ENCODE data around the gene DDX20. TPM values are rescaled to one million over a fixed set of nuclear protein-coding genes. Genes with fewer than 3 reads are reported as not detected.

DDX20 gene
- total and polyA plus RNA-seq, 2 of the 8 experiments (the other 6 are each of a cell fraction or from before 2014, with no cell fraction given) = 7.5 to 24.7 TPM

DNA sequence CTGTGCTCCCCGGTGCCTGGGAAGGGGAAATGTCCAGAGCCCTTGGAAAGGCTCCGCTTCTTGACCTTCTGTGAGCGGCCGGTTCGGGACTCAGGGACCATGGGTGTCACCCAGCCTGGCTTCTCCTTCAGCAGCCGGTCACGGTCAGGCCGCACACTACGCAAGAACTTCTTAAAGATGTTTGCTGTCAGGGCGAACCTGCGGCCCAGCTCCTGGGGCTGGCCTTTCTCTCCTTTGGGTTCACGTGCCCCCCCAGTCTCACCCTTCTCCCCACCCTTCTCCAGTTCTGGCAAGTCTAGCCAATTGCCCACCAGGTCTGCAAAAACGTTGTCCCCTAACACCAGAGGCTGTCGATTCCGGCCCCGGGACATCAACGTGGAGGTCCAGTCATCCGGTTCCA lies 28.6 kb upstream of the DDX20 start:
- Histone ChIP-seq H3K4me2 (ENCODE audit: insufficient read depth in 1 of 2, low read depth in 2 of 2, low read length in 2 of 2) (no peak overlapping the region), H3K56ac (replicated peaks; ENCODE audit: insufficient read length, low read depth, low read length) (no peak overlapping the region), H2BK20ac (ENCODE audit: low read length) (no peak overlapping the region), H3K4me1 (replicated peaks in 1 of 4; ENCODE audit: control insufficient read depth in 3 of 4, insufficient read depth in 4 of 4, low read length in 3 of 4) (peaks cover 0 to 20% (median 8%) of the 10 kb centered on the region in 4 experiments; a peak in 5 of 7 replicates), H3K79me1 (ENCODE audit: low read depth, low read length) (peaks cover 11% of the 10 kb centered on the region), H2BK5ac (ENCODE audit: low read depth, low read length) (no peak overlapping the region), H3K27ac (ENCODE audit: low read depth, low read length) (no peak overlapping the region), H3K4me3 (ENCODE audit: extremely low read depth in 1 of 4, insufficient read depth in 2 of 4, low read depth in 3 of 4, low read length in 4 of 4) (no peak overlapping the region), H3K14ac (ENCODE audit: insufficient read length) (no peak overlapping the region), H4K20me1 (replicated peaks in 1 of 2; ENCODE audit: control insufficient read depth in 1 of 2, insufficient read depth in 2 of 2, low read length in 2 of 2) (peaks cover 3 to 5% of the 10 kb centered on the region in 2 experiments), H4K5ac (ENCODE audit: insufficient read length, low read depth, low read length) (no peak overlapping the region), H3K36me3 (ENCODE audit: control insufficient read depth in 2 of 4, insufficient read depth in 4 of 4, low read length in 3 of 4) (peaks cover 0 to 4% (median 2%) of the 10 kb centered on the region in 4 experiments; a peak in 3 of 8 replicates), H4K8ac (ENCODE audit: extremely low read depth, insufficient read depth, low read length) (no peak overlapping the region), H2BK15ac (ENCODE audit: low read length) (no peak overlapping the region), H4K91ac (replicated peaks; ENCODE audit: insufficient read length, low read length) (no peak overlapping the region), H2AK5ac (ENCODE audit: low read depth, low read length) (no peak overlapping the region), H3K79me2 (ENCODE audit: control insufficient read depth in 1 of 2, insufficient read depth in 2 of 2, low read length in 2 of 2) (peaks cover 0 to 18% of the 10 kb centered on the region in 2 experiments; a peak in 2 of 4 replicates), H2BK12ac (ENCODE audit: low read depth, low read length) (no peak overlapping the region), H3K9me3 (ENCODE audit: insufficient read depth in 2 of 2, low read depth in 1 of 2, low read length in 1 of 2) (no peaks in the 10 kb centered on the region), H3K9ac (replicated peaks in 1 of 4; ENCODE audit: extremely low read depth in 1 of 4, low read depth in 3 of 4, low read length in 3 of 4) (no peak overlapping the region), H2BK120ac (replicated peaks; ENCODE audit: low read depth, low read length) (no peak overlapping the region), H3K23me2 (ENCODE audit: low read depth, low read length) (no peaks in the 10 kb centered on the region; the same call in 1 of the 2 replicates), H3K23ac (ENCODE audit: insufficient read length) (no peak overlapping the region), H3K27me3 (replicated peaks in 1 of 4; ENCODE audit: control insufficient read depth in 3 of 4, extremely low read depth in 1 of 4, insufficient read depth in 3 of 4, low read length in 3 of 4) (no peaks in the 10 kb centered on the region; a peak in 1 of 7 replicates), H3K4ac (replicated peaks; ENCODE audit: insufficient read length, low read depth, low read length) (no peak overlapping the region), H2AFZ (ENCODE audit: low read length) (no peak overlapping the region), H3K18ac (ENCODE audit: extremely low read depth, low read length) (no peak overlapping the region)
- no peak for DNase-seq (ENCODE audit: low read depth in 1 of 2, low spot score in 2 of 2)
- no peak for FAIRE-seq
- ChIA-PET CTCF (ENCODE audit: partially characterized antibody) (interaction anchor here (40.4 to 42.0 kb wide), 2 partner anchors 3 to 17 kb away, joined by 1070 read pairs; partner anchors contain the start of genes DDX20 and INKA2), POLR2A (ENCODE audit: partially characterized antibody) (interaction anchor here (1.0 to 18.0 kb wide), 3 partner anchors 10 to 28 kb away, joined by 3 to 343 read pairs (median 7); partner anchors contain the start of gene INKA2)
- 92% methylated on average over 14 of the region's 18 CpGs; no CpG with 5 or more reads in 1 of the 2 experiments for WGBS, 2 experiments (ENCODE audit: extremely low coverage in 1 of 2, insufficient coverage in 1 of 2, insufficient read length in 1 of 2, insufficient replicate concordance in 2 of 2, low coverage in 1 of 2, low lambda C conversion rate in 2 of 2, missing lambda C conversion rate in 1 of 2)
- TF ChIP-seq PHF8 (conservative IDR thresholded peaks at IDR 0.05; ENCODE audit: low read depth, low read length) (no peak), SP1 (IDR thresholded peaks at IDR 0.05; ENCODE audit: low read depth, low read length) (no peak), RFX5 (IDR thresholded peaks at IDR 0.05; ENCODE audit: borderline replicate concordance, low read depth, low read length) (no peak), SAP30 (IDR thresholded peaks at IDR 0.05; ENCODE audit: insufficient read depth, insufficient replicate concordance, low read length) (no peak), KDM1A (IDR thresholded peaks at IDR 0.05; ENCODE audit: borderline replicate concordance, low read length) (no peak), GTF2F1 (IDR thresholded peaks at IDR 0.05; ENCODE audit: borderline replicate concordance, low read depth, low read length) (no peak), CEBPB (IDR thresholded peaks at IDR 0.05; ENCODE audit: low read depth, low read length) (no peak)
- TF ChIP-seq, protein P1, sequence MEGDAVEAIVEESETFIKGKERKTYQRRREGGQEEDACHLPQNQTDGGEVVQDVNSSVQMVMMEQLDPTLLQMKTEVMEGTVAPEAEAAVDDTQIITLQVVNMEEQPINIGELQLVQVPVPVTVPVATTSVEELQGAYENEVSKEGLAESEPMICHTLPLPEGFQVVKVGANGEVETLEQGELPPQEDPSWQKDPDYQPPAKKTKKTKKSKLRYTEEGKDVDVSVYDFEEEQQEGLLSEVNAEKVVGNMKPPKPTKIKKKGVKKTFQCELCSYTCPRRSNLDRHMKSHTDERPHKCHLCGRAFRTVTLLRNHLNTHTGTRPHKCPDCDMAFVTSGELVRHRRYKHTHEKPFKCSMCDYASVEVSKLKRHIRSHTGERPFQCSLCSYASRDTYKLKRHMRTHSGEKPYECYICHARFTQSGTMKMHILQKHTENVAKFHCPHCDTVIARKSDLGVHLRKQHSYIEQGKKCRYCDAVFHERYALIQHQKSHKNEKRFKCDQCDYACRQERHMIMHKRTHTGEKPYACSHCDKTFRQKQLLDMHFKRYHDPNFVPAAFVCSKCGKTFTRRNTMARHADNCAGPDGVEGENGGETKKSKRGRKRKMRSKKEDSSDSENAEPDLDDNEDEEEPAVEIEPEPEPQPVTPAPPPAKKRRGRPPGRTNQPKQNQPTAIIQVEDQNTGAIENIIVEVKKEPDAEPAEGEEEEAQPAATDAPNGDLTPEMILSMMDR (IDR thresholded peaks at IDR 0.05; ENCODE audit: control extremely low read depth in 1 of 3, insufficient read depth in 1 of 3, low read depth in 1 of 3, low read length in 3 of 3) = no peak
- TF ChIP-seq, protein P2, sequence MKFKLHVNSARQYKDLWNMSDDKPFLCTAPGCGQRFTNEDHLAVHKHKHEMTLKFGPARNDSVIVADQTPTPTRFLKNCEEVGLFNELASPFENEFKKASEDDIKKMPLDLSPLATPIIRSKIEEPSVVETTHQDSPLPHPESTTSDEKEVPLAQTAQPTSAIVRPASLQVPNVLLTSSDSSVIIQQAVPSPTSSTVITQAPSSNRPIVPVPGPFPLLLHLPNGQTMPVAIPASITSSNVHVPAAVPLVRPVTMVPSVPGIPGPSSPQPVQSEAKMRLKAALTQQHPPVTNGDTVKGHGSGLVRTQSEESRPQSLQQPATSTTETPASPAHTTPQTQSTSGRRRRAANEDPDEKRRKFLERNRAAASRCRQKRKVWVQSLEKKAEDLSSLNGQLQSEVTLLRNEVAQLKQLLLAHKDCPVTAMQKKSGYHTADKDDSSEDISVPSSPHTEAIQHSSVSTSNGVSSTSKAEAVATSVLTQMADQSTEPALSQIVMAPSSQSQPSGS (IDR thresholded peaks at IDR 0.05; ENCODE audit: low read length) = no peak
